Colonic mucosa (tissue), 4 donors: Measurements from ENCODE around the gene PSMA2. TPM values are rescaled to one million over a fixed set of nuclear protein-coding genes. Genes with fewer than 3 reads are reported as not detected.

Source experiments
- DNase-seq: peaks from one replicate; pipeline ENCODE4 v3.0.0-alpha.2; 2020
- H3K27ac ChIP-seq: fragments of 200-600 bp; one replicate; pipeline ENCODE4 v1.8.0; 2021
- H3K27me3 ChIP-seq: fragments of 200-600 bp; one replicate; pipeline ENCODE4 v1.8.0; 2021
- H3K36me3 ChIP-seq: fragments of 200-600 bp; one replicate; pipeline ENCODE4 v1.8.0; 2021
- H3K4me1 ChIP-seq: fragments of 200-600 bp; one replicate; pipeline ENCODE4 v1.8.0; 2021; ENCODE audit warnings: mild to moderate bottlenecking
- H3K4me3 ChIP-seq: fragments of 200-600 bp; one replicate; pipeline ENCODE4 v1.8.0; 2021
- H3K9ac ChIP-seq, 2 donors: one replicate each; pipeline ENCODE4 v1.7.0; 2013; ENCODE audit warnings: control low read depth in 2 of 2, low read depth in 2 of 2, low read length in 2 of 2
- H3K9me3 ChIP-seq: fragments of 200-600 bp; one replicate; pipeline ENCODE4 v1.8.0; 2021
- CTCF ChIP-seq: fragments of 200-600 bp; IDR thresholded peaks from one replicate; pipeline ENCODE4 v1.8.0; 2022; ENCODE audit warnings: antibody characterized with exemption, mild to moderate bottlenecking
- intact Hi-C: fragments of 100-400 bp; cut with DNase I; formaldehyde crosslinking; loops from one replicate; pipeline ENCODE4 v1.14.1; 2022
- total RNA-seq, 2 donors: library from RNA; stranded (reverse); fragmentation: NEBNext Ultra II Directional in 1 of 2; extraction: Animal tissue kit (Norgen Biotek cat#: 25700) in 1 of 2; gene quantifications; one replicate each; pipeline ENCODE4 v1.2.1, GENCODE V29; 2021
- donor health status: healthy.
- donor health status: DM: no; HTN: no; CAD: no.
- donor health status: DM: no; HTN: no; CAD: no.

Gene PSMA2
- total RNA-seq, 2 donors from 2014 or later = 91.1 to 113 TPM

DNA sequence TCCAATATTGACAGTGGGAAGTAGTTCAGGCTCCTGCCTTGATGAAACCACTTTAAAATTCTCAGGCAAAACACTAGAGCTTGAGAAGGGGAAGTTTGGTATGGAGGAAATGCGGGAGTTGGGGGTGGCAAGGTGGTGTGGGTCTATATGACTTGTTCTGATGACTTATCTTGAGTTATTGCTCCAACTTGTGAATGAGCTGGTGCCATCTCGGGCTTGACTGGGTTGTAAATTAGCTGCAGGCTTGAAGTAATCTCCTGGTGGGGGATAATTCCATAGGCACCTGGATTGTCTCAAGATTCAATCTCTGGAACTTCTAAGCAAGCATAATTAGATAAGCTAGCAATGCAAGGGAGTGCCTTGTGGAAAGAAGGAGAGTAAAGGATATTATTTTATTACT is 29.2 kb upstream of the PSMA2 start:
- no peaks in the 10 kb centered on the region for H3K9me3 ChIP-seq
- H3K36me3 ChIP-seq = no peaks in the 10 kb centered on the region
- H3K9ac ChIP-seq = no peak overlapping the region
- no peak for DNase-seq
- intact Hi-C loops = no loop called here
- H3K4me1 ChIP-seq = no peaks in the 10 kb centered on the region
- TF ChIP-seq CTCF = no peak
- no peak overlapping the region for H3K4me3 ChIP-seq
- H3K27me3 ChIP-seq = no peaks in the 10 kb centered on the region
- H3K27ac ChIP-seq = no peak overlapping the region

DNA sequence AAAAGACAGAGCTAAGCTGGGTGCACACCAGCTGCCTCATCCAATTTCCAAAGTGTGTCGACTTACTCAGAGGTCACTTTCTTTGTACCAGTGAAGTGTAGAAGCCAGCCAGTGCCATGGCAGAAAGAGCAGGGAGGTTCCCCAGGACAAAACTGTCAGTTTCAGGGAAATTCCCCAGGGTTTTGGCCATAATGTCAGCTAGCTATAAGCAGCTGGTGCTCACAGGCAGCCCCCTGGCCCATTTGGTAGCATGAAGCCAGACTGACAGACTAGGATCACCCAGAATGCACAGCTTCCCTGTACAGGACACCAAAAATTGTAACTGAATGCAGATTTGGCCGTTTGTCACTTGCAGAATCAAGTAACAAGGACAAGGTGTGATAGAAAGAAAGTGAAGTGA is 28.8 kb upstream of the PSMA2 start:
- intact Hi-C loops = no loop called here
- Histone ChIP-seq H3K27me3 (no peaks in the 10 kb centered on the region), H3K27ac (no peak overlapping the region), H3K36me3 (no peaks in the 10 kb centered on the region), H3K4me3 (no peak overlapping the region), H3K9me3 (no peaks in the 10 kb centered on the region), H3K4me1 (no peaks in the 10 kb centered on the region), H3K9ac (no peak overlapping the region)
- DNase-seq = no peak
- no peak for TF ChIP-seq CTCF

DNA sequence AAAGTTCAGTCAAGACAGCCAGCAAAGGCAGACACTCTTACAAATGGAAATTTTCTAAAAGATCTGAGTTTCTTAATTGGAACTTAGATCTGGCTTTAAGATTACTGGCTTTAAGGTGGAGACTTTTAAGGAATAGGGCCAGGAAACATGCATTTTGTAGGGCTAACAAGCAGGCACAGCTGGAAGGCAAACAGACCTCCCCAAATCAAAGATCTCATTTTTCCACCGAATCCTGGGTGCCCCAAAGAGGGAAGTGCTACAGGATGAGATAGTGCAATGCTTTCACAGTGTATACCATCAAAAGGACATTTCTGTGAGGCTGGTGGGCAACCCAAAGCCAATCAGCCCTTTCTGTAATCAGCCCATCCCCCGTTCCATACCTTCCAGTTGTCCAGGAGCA is 27.6 kb upstream of the PSMA2 start:
- H3K27ac ChIP-seq = no peak overlapping the region
- no peak for TF ChIP-seq CTCF
- H3K4me3 ChIP-seq = no peak overlapping the region
- H3K9ac ChIP-seq = no peak overlapping the region
- no peaks in the 10 kb centered on the region for H3K36me3 ChIP-seq
- no peaks in the 10 kb centered on the region for H3K9me3 ChIP-seq
- intact Hi-C loops = no loop called here
- H3K27me3 ChIP-seq = no peaks in the 10 kb centered on the region
- no peaks in the 10 kb centered on the region for H3K4me1 ChIP-seq
- no peak for DNase-seq

DNA sequence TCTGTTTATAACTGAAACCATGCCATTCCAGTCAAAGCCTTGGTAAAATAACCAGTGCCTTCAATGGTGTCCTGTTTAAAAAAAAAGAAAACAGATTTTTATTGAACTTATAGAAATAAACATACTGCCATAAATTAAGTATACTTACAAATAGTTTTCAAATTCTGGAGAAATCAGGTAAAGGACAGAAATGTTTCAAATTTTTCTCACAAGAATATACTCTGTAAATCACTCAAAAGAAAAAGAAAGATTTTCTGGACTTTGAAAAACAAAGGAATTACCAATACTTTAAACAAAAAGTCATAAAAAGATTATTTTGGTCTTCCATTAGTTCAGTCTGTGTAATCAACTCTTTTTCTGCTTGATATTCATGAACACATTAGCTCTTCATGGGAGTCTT is 24.1 kb upstream of the PSMA2 start:
- Histone ChIP-seq H3K9me3 (no peaks in the 10 kb centered on the region), H3K4me3 (no peak overlapping the region), H3K4me1 (no peaks in the 10 kb centered on the region), H3K27me3 (no peaks in the 10 kb centered on the region), H3K27ac (no peak overlapping the region), H3K9ac (no peak overlapping the region), H3K36me3 (no peaks in the 10 kb centered on the region)
- DNase-seq = no peak
- no peak for TF ChIP-seq CTCF
- intact Hi-C loops = no loop called here

GRCh38 chr7:42953994-42954393 is 22.0 kb upstream of the PSMA2 start:
- no peak overlapping the region for H3K4me3 ChIP-seq
- intact Hi-C loops = no loop called here
- no peaks in the 10 kb centered on the region for H3K4me1 ChIP-seq
- H3K9ac ChIP-seq = no peak overlapping the region
- no peak for TF ChIP-seq CTCF
- no peaks in the 10 kb centered on the region for H3K9me3 ChIP-seq
- no peak for DNase-seq
- no peaks in the 10 kb centered on the region for H3K36me3 ChIP-seq
- no peaks in the 10 kb centered on the region for H3K27me3 ChIP-seq
- no peak overlapping the region for H3K27ac ChIP-seq

- intact Hi-C loops = no loop called here
- Histone ChIP-seq H3K9me3 (no peaks in the 10 kb centered on the region), H3K36me3 (no peaks in the 10 kb centered on the region), H3K9ac (no peak overlapping the region), H3K27me3 (no peaks in the 10 kb centered on the region), H3K4me3 (no peak overlapping the region), H3K27ac (no peak overlapping the region), H3K4me1 (no peaks in the 10 kb centered on the region)
- TF ChIP-seq CTCF = no peak
- DNase-seq = no peak
Measured at GRCh38 chr7:42952328-42952727, 20.4 kb upstream of the PSMA2 start.
